Sigmoid colon (tissue), 7 donors: ENCODE results near the gene PCNT. TPM values are rescaled to one million over a fixed set of nuclear protein-coding genes. Genes with fewer than 3 reads are reported as not detected.

ENCODE experiments used
- DNase-seq: peaks from one replicate; pipeline ENCODE4 v3.0.0-alpha.2; 2019
- H3K27ac ChIP-seq, 4 donors: fragments of 200-600 bp; sonication (generic); one replicate each; pipeline ENCODE4 v1.5.1; 2016 to 2019; ENCODE audit warnings: mild to moderate bottlenecking in 1 of 4
- H3K27me3 ChIP-seq, 3 donors: fragments of 200-600 bp; sonication (generic); one replicate each; pipeline ENCODE4 v1.5.1; 2019; ENCODE audit warnings: mild to moderate bottlenecking in 1 of 3
- H3K36me3 ChIP-seq, 4 donors: fragments of 200-600 bp; sonication (generic); one replicate each; pipeline ENCODE4 v1.5.1; 2016 to 2019
- H3K4me1 ChIP-seq, 4 donors: fragments of 200-600 bp; sonication (generic); one replicate each; pipeline ENCODE4 v1.5.1; 2017 to 2019
- H3K4me3 ChIP-seq, 4 donors: fragments of 200-600 bp; sonication (generic); one replicate each; pipeline ENCODE4 v1.5.1; 2017 to 2019; ENCODE audit warnings: mild to moderate bottlenecking in 2 of 4, moderate library complexity in 1 of 4
- H3K9me3 ChIP-seq, 4 donors: fragments of 200-600 bp in 3 of 4; sonication (generic) in 3 of 4; one replicate each; pipeline versions ENCODE4 v1.5.1 to v1.6.1; 2013 to 2019
- CTCF ChIP-seq, 4 experiments: fragments of 450-650 bp in 3 of 4; fragments of 200-600 bp in 1 of 4; IDR thresholded peaks; one replicate each; pipeline ENCODE4 v1.5.1; 2016 to 2019; ENCODE audit warnings: antibody characterized with exemption in 4 of 4, mild to moderate bottlenecking in 3 of 4, moderate library complexity in 2 of 4
- EP300 ChIP-seq, 4 donors: sonication (generic); formaldehyde crosslinking; IDR thresholded peaks; one replicate each; pipeline ENCODE4 v1.6.1; 2017; ENCODE audit warnings: antibody characterized with exemption in 4 of 4
- POLR2A ChIP-seq, 2 donors: fragments of 450-650 bp; IDR thresholded peaks; one replicate each; pipeline ENCODE4 v1.6.1; 2016; ENCODE audit warnings: antibody characterized with exemption in 2 of 2, mild to moderate bottlenecking in 2 of 2, moderate library complexity in 2 of 2
- POLR2AphosphoS5 ChIP-seq, 4 donors: sonication (generic); formaldehyde crosslinking; IDR thresholded peaks; one replicate each; pipeline ENCODE4 v1.6.1; 2017; ENCODE audit warnings: antibody characterized with exemption in 4 of 4
- WGBS, 2 donors: extraction: QIAGEN DNeasy Blood & Tissue Kit; methylation state at CpG; one replicate each; pipeline ENCODE4 v1.1.7; 2013; 5-methylcytosine and 5-hydroxymethylcytosine counted together
- intact Hi-C: fragments of 100-400 bp; cut with DNase I; formaldehyde crosslinking; loops from one replicate; pipeline ENCODE4 v1.15.1; 2023
- polyA plus RNA-seq, 3 donors: library from polyadenylated mRNA; stranded (reverse); fragments of 200-250 nt; gene quantifications; one replicate each; pipeline ENCODE4 v1.2.3, GENCODE V29; 2013
- total RNA-seq, 4 donors: library from RNA; depleted of rRNA; stranded (reverse); fragments of >200 nt; gene quantifications; one replicate each; pipeline ENCODE4 v1.1.0, GENCODE V29; 2016
- donor health status: healthy with polysubstance abuse.
- donor health status: Bipolar disorder and iron deficiency.
- donor health status: healthy.

The PCNT gene
- total and polyA plus RNA-seq, 7 donors, result 6.0 to 49.6 (median 18.5) TPM

DNA sequence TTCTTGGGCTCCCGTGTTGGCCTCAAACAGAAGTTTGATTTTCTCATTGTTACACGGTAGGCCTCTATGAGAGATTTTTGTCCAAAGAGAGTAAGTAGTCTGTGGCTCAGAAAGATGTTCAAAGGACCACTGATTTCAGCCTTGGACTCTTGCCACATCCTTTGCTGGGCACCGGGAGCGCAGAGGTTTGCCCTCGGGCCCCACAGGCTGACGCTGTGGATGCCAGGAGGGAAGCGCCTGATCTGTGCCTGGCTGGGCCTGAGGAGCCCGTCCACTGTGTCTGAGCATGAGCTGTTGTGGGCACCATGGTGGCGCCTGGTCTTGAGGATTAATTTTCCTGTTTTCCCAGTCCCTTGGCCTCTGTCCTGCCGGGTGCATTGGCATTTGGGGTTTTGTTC is 52.3 kb downstream of the PCNT start:
- TF ChIP-seq POLR2A (IDR thresholded peaks at IDR 0.05) (no peak), EP300 (IDR thresholded peaks at IDR 0.05) (no peak), POLR2AphosphoS5 (IDR thresholded peaks at IDR 0.05) (no peak), CTCF (IDR thresholded peaks at IDR 0.05) (no peak)
- DNase-seq, result no peak
- Histone ChIP-seq H3K27me3 (no peaks in the 10 kb centered on the region), H3K27ac (no peak overlapping the region), H3K4me3 (no peak overlapping the region), H3K9me3 (no peaks in the 10 kb centered on the region), H3K36me3 (peaks cover 0 to 4% (median 0%) of the 10 kb centered on the region in 4 donors), H3K4me1 (no peaks in the 10 kb centered on the region)
- intact Hi-C loops, result no loop called here
- 95 to 97% methylated on average over 10 of the region's 10 CpGs for WGBS, 2 donors

GRCh38 chr21:46376856-46377453 is 53.0 kb downstream of the PCNT start:
- Histone ChIP-seq H3K27me3 (no peaks in the 10 kb centered on the region), H3K4me1 (no peaks in the 10 kb centered on the region), H3K36me3 (peaks cover 0 to 7% (median 3%) of the 10 kb centered on the region in 4 donors), H3K27ac (no peak overlapping the region), H3K9me3 (no peaks in the 10 kb centered on the region), H3K4me3 (no peak overlapping the region)
- DNase-seq, result no peak
- 92 to 93% methylated on average over 14 of the region's 14 CpGs for WGBS, 2 donors
- TF ChIP-seq POLR2A (IDR thresholded peaks at IDR 0.05), result no peak
- TF ChIP-seq EP300 (IDR thresholded peaks at IDR 0.05), result no peak
- no peak for TF ChIP-seq CTCF (IDR thresholded peaks at IDR 0.05)
- TF ChIP-seq POLR2AphosphoS5 (IDR thresholded peaks at IDR 0.05), result no peak
- intact Hi-C loops, result no loop called here

- 95 to 96% methylated on average over 14 of the region's 14 CpGs for WGBS, 2 donors
- H3K4me3 ChIP-seq, result no peak overlapping the region
- no peak overlapping the region for H3K27ac ChIP-seq
- intact Hi-C loops, result no loop called here
- H3K9me3 ChIP-seq, result no peaks in the 10 kb centered on the region
- no peaks in the 10 kb centered on the region for H3K27me3 ChIP-seq
- peaks cover 0 to 12% (median 6%) of the 10 kb centered on the region in 4 donors for H3K36me3 ChIP-seq
- TF ChIP-seq POLR2AphosphoS5 (IDR thresholded peaks at IDR 0.05) (no peak), POLR2A (IDR thresholded peaks at IDR 0.05) (no peak), CTCF (IDR thresholded peaks at IDR 0.05) (no peak)
- H3K4me1 ChIP-seq, result no peaks in the 10 kb centered on the region
- DNase-seq, result no peak
These were observed 53.8 kb downstream of the PCNT start for GRCh38 chr21:46377789-46378188.

DNA sequence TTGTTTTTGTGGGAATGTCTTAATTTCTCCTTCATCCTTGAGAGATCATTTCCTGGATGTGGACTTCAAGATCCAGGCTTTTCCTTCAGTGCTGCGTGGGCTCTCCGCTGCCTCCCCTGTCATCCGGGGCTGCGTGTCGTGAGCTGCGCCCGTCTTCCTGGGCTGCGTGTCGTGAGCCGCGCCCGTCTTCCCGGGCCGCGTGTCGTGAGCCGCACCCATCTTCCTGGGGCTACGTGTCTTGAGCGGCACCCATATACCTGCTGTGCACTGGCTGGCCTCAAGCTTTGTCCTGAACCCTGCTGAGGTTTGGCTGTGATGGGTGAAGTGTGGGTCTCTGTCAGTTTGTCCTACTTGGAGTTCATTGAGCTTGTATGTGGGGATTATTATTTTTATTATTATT is 55.1 kb downstream of the PCNT start:
- Histone ChIP-seq H3K9me3 (no peaks in the 10 kb centered on the region), H3K4me1 (no peaks in the 10 kb centered on the region), H3K27me3 (no peaks in the 10 kb centered on the region), H3K27ac (no peak overlapping the region), H3K36me3 (peaks cover 0 to 15% (median 7%) of the 10 kb centered on the region in 4 donors), H3K4me3 (no peak overlapping the region)
- no peak for TF ChIP-seq EP300 (IDR thresholded peaks at IDR 0.05)
- TF ChIP-seq POLR2A (IDR thresholded peaks at IDR 0.05), result no peak
- no peak for TF ChIP-seq POLR2AphosphoS5 (IDR thresholded peaks at IDR 0.05)
- TF ChIP-seq CTCF (IDR thresholded peaks at IDR 0.05), result no peak
- no peak for DNase-seq
- intact Hi-C loops, result no loop called here
- WGBS, 2 donors, result 95 to 96% methylated on average over 19 of the region's 19 CpGs

DNA sequence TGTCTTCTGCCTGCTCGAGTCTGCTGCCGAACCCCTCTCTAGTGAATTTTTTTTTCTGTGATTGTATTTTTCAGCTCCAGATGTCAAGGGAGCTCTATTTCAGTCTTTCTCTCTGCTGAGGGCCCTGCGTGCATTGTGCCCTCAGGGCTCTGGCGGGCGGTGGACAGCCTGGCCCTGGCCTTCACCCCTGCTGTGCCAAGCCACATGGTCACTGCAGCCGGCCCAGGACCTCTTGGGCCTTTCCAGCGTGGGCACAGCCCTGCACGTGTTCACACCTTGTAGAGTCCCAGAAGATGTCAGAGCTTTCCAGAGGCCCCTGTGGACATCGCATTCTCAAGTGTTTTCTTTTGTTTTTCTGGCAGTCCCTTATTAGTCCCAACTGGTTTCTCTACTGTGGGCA is 55.7 kb downstream of the PCNT start:
- H3K4me1 ChIP-seq, result no peaks in the 10 kb centered on the region
- no peaks in the 10 kb centered on the region for H3K27me3 ChIP-seq
- no peaks in the 10 kb centered on the region for H3K9me3 ChIP-seq
- no peak for DNase-seq
- H3K36me3 ChIP-seq, result peaks cover 0 to 21% (median 10%) of the 10 kb centered on the region in 4 donors
- 96 to 97% methylated on average over 9 of the region's 9 CpGs for WGBS, 2 donors
- H3K4me3 ChIP-seq, result no peak overlapping the region
- intact Hi-C loops, result no loop called here
- TF ChIP-seq EP300 (IDR thresholded peaks at IDR 0.05), result no peak
- TF ChIP-seq POLR2AphosphoS5 (IDR thresholded peaks at IDR 0.05), result no peak
- no peak for TF ChIP-seq POLR2A (IDR thresholded peaks at IDR 0.05)
- TF ChIP-seq CTCF (IDR thresholded peaks at IDR 0.05), result no peak
- H3K27ac ChIP-seq, result no peak overlapping the region
